RWPE2 (cell line): ENCODE results near the gene SUSD6.
"Not testable (repeated sequence)": the region's sequence is repeated elsewhere in the genome, so short reads cannot be mapped to it uniquely, and the experiment has no call there.

Source experiments
- ATAC-seq: fragments of 200-7000 bp; cut with Tn5 transposase; 3 replicates; pipeline ENCODE4 v1.9.1; 2021; ENCODE audit warnings: low read depth
- DNase-seq: peaks from one replicate; pipeline ENCODE4 v3.0.0-alpha.2; 2020; ENCODE audit warnings: low spot score
- H3K27ac ChIP-seq: fragments of 450-650 bp; 2 replicates; pipeline ENCODE4 v1.5.1; 2017; ENCODE audit warnings: mild to moderate bottlenecking; ENCODE audit not compliant: poor library complexity, severe bottlenecking
- H3K27me3 ChIP-seq: fragments of 250-450 bp; sonication (Bioruptor Pico); 2 replicates; pipeline ENCODE4 v1.5.1; 2021; ENCODE audit warnings: mild to moderate bottlenecking, moderate library complexity; ENCODE audit not compliant: insufficient read depth, poor library complexity, severe bottlenecking
- H3K36me3 ChIP-seq: fragments of 250-450 bp; sonication (Bioruptor Pico); 2 replicates; pipeline ENCODE4 v1.5.1; 2020; ENCODE audit warnings: low read depth, mild to moderate bottlenecking, moderate library complexity
- H3K4me1 ChIP-seq: fragments of 250-450 bp; sonication (Bioruptor Pico); 2 replicates; pipeline ENCODE4 v1.5.1; 2021; ENCODE audit warnings: mild to moderate bottlenecking, moderate library complexity; ENCODE audit not compliant: insufficient read depth, poor library complexity, severe bottlenecking
- H3K4me3 ChIP-seq: fragments of 250-450 bp; sonication (Bioruptor Pico); 2 replicates; pipeline ENCODE4 v1.5.1; 2021; ENCODE audit warnings: mild to moderate bottlenecking, moderate library complexity; ENCODE audit not compliant: severe bottlenecking
- H3K9me3 ChIP-seq: fragments of 250-450 bp; sonication (Bioruptor Pico); 2 replicates; pipeline ENCODE4 v1.5.1; 2021; ENCODE audit warnings: mild to moderate bottlenecking, moderate library complexity; ENCODE audit not compliant: severe bottlenecking
- CTCF ChIP-seq: fragments of 450-650 bp; IDR thresholded peaks from one replicate; pipeline ENCODE4 v1.5.1; 2017; ENCODE audit warnings: mild to moderate bottlenecking, moderate library complexity; ENCODE audit not compliant: poor library complexity, severe bottlenecking

The SUSD6 gene

DNA sequence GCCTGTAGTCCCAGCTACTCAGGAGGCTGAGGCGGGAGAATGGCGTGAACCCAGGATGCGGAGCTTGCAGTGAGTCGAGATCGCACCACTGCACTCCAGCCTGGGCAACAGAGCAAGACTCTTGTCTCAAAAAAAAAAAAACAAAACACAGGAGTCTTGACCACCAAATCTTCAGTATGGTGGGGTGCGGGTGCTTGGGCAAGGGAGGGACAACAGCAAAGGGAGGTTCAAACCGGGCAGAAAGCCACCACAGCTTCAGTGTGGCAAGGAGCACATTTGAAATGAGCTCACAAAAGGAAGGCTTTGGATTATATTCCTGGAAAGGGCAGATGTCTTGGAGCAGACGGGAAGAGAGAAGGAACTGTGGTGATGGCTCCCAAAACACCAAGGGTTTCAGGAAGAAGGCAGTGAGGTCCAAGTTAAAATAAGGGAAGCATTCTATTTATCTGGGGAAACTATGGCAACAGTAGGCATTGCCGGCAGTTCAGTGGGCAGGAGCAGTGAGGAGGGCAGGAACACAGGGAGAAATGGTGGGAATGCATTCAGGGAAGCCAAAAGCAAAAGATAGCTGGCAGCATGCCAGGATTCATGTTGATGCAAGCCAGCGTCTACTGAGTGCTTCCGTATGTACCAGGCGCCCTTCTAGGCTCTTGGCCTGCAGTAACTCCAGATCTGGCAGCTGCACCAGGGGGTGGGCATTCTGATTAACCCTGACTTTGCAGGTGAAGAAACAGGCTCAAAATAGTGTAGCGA, 104.5 kb downstream of the SUSD6 start:
- Histone ChIP-seq H3K27me3 (no peaks in the 10 kb centered on the region), H3K9me3 (no peaks in the 10 kb centered on the region), H3K36me3 (peaks cover 3% of the 10 kb centered on the region; the same call in 1 of the 2 replicates), H3K4me1 (peaks cover 51% of the 10 kb centered on the region), H3K27ac (peak overlapping the region; percentile 93), H3K4me3 (no peak overlapping the region)
- DNase-seq (peak; percentile 94), ATAC-seq (peak; percentile 51)
- no peak for TF ChIP-seq CTCF

DNA sequence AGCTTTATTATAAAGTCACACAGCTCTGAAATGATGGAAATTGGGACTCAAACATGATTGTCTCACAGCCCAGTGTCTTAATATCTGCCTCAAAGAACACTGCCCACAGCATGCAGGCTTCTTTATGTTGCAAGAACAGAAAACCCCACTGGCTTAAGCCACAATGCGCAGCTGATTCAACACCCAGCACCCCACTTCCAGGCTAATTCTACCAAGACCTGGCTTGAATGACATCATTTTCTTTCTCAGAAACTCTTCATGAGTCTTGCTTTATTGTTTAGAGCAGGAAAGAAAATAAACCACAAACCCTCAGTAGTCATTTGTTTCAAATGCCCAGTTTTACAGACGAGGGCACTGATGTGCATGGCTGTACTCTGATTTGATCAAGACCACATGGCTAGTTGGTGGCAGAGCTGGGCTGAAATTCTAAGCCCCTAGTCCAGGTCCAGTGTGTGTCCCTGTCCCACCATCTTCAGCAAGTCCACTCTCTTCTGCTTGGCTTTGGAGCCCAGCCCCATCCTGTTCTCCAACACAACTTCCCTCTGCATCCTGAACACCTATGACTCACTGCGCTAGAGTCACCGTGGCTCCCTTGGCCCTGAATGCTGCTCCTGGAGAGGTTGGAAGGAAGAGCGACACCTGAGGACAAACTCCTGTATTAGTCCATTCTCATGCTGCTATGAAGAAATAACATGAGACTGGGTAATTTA, 105.2 kb downstream of the SUSD6 start:
- Histone ChIP-seq H3K27ac (peak overlapping the region; percentile 93), H3K9me3 (no peaks in the 10 kb centered on the region), H3K36me3 (no peaks in the 10 kb centered on the region), H3K4me3 (no peak overlapping the region), H3K4me1 (peaks cover 51% of the 10 kb centered on the region), H3K27me3 (no peaks in the 10 kb centered on the region)
- ATAC-seq (peak; percentile 69), DNase-seq (peak; percentile 85)
- TF ChIP-seq CTCF, result peak; percentile 67

GRCh38 chr14:69718614-69719013, 107.2 kb downstream of the SUSD6 start:
- DNase-seq, H3K27me3 ChIP-seq, ATAC-seq, H3K9me3 ChIP-seq, H3K36me3 ChIP-seq, H3K4me3 ChIP-seq: not testable (repeated sequence)
- Histone ChIP-seq H3K4me1 (peaks cover 35% of the 10 kb centered on the region), H3K27ac (peak overlapping the region; percentile 93)

- Histone ChIP-seq H3K36me3 (no peaks in the 10 kb centered on the region), H3K9me3 (no peaks in the 10 kb centered on the region), H3K4me3 (no peak overlapping the region), H3K27me3 (no peaks in the 10 kb centered on the region), H3K27ac (peak overlapping the region; percentile 14), H3K4me1 (peaks cover 30% of the 10 kb centered on the region)
- DNase-seq (no peak), ATAC-seq (peak; percentile 5; the same call in 1 of the 3 replicates)
- TF ChIP-seq CTCF, result no peak
These were observed 108.1 kb downstream of the SUSD6 start for GRCh38 chr14:69719501-69719951.

GRCh38 chr14:69720912-69721311, 109.5 kb downstream of the SUSD6 start:
- H3K36me3 ChIP-seq, result no peaks in the 10 kb centered on the region
- H3K4me1 ChIP-seq, result peaks cover 27% of the 10 kb centered on the region
- no peak overlapping the region for H3K4me3 ChIP-seq
- no peak overlapping the region for H3K27ac ChIP-seq
- H3K9me3 ChIP-seq, result no peaks in the 10 kb centered on the region
- TF ChIP-seq CTCF, result no peak
- ATAC-seq (no peak), DNase-seq (no peak)
- H3K27me3 ChIP-seq, result no peaks in the 10 kb centered on the region
